ENCODE data around the gene PDCD1.
"Not testable (repeated sequence)": the region's sequence is repeated elsewhere in the genome, so short reads cannot be mapped to it uniquely, and the experiment has no call there.

PDCD1 gene

GRCh38 chr2:241834527-241835210 is 24.0 kb downstream of the PDCD1 start:
- DNase-seq (ENCODE audit: low read depth in 3 of 3): no peak

- DNase-seq (ENCODE audit: low read depth in 3 of 3): not testable (repeated sequence)
Observed at GRCh38 chr2:241833756-241834526, 24.8 kb downstream of the PDCD1 start.

- no peak for DNase-seq (ENCODE audit: low read depth in 3 of 3)
Observed at GRCh38 chr2:241833101-241833663, 25.5 kb downstream of the PDCD1 start.

- DNase-seq (ENCODE audit: low read depth in 3 of 3): no peak
Observed at GRCh38 chr2:241827394-241827793, 31.3 kb downstream of the PDCD1 start.

GRCh38 chr2:241823531-241824437 is 34.9 kb downstream of the PDCD1 start:
- DNase-seq (ENCODE audit: low read depth in 3 of 3): not testable (repeated sequence)

GRCh38 chr2:241822264-241822623 is 36.5 kb downstream of the PDCD1 start:
- DNase-seq (ENCODE audit: low read depth in 3 of 3): no peak

GRCh38 chr2:241821460-241822263 is 37.0 kb downstream of the PDCD1 start:
- no peak for DNase-seq (ENCODE audit: low read depth in 3 of 3)

GRCh38 chr2:241820625-241821384 is 37.9 kb downstream of the PDCD1 start:
- DNase-seq (ENCODE audit: low read depth in 3 of 3): no peak

- not testable (repeated sequence) for DNase-seq (ENCODE audit: low read depth in 3 of 3)
Observed at GRCh38 chr2:241819947-241820624, 38.6 kb downstream of the PDCD1 start.

- DNase-seq (ENCODE audit: low read depth in 3 of 3): no peak
Observed at GRCh38 chr2:241818943-241819270, 39.8 kb downstream of the PDCD1 start.

- no peak for DNase-seq (ENCODE audit: low read depth in 3 of 3)
Observed at GRCh38 chr2:241818229-241818942, 40.3 kb downstream of the PDCD1 start.

- DNase-seq (ENCODE audit: low read depth in 3 of 3): not testable (repeated sequence)
Observed at GRCh38 chr2:241817821-241818215, 40.9 kb downstream of the PDCD1 start.

GRCh38 chr2:241817126-241817820 is 41.4 kb downstream of the PDCD1 start:
- no peak for DNase-seq (ENCODE audit: low read depth in 3 of 3)

GRCh38 chr2:241816431-241817121 is 42.1 kb downstream of the PDCD1 start:
- no peak for DNase-seq (ENCODE audit: low read depth in 3 of 3)

GRCh38 chr2:241815477-241816430 is 42.9 kb downstream of the PDCD1 start:
- no peak for DNase-seq (ENCODE audit: low read depth in 3 of 3)

GRCh38 chr2:241814643-241815476 is 43.8 kb downstream of the PDCD1 start:
- DNase-seq (ENCODE audit: low read depth in 3 of 3): no peak
